SK-N-MC (cell line): ENCODE measurements around the gene CBL.

Experiments used
- EZH2 ChIP-seq: fragments of 200-600 bp; sonication (generic); IDR thresholded peaks from one replicate; pipeline ENCODE4 v1.6.1; 2017; ENCODE audit warnings: antibody characterized with exemption
- FOXP2 ChIP-seq: optimal IDR thresholded peaks from 2 replicates; pipeline ENCODE3; 2011; ENCODE audit warnings: mild to moderate bottlenecking, moderate library complexity; ENCODE audit not compliant: insufficient read depth; ENCODE audit errors: extremely low read length, control extremely low read depth
- POLR2AphosphoS5 ChIP-seq: IDR thresholded peaks from 2 replicates; pipeline ENCODE4 v1.6.1; 2012; ENCODE audit warnings: mild to moderate bottlenecking, low read depth, low read length, borderline replicate concordance

DNA sequence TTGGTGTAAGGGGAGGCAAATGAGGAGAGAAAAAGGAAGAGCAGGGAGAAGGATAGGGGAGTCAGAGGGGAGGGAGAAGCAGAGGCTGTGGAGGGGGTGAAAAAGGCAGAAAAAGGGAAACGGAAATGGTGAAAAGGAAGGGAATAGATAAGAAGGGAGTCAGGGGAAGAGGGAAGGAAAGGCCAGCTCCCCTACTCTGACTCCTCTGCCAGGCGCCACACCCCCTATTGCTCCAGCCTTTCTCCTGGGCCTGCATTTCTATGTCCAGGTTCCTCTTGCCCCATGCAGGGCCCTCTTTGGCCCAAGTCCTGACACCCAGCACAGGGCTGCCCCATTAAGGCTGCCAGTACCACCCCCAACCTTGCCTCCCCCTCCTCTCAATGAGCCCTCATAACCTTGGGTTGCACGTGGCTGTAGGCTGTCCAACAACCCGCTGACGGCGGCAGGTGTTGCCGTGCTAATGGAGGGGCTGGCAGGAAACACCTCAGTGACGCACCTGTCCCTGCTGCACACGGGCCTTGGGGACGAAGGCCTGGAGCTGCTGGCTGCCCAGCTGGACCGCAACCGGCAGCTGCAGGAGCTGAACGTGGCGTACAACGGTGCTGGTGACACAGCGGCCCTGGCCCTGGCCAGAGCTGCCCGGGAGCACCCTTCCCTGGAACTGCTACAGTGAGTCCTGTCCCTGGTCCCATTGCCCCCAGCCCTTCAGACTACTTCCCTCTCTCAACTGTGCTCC, 24.3 kb upstream of the CBL start:
- no peak for TF ChIP-seq FOXP2
- TF ChIP-seq POLR2AphosphoS5, result no peak
- no peak for TF ChIP-seq EZH2
